Activated naive CD8-positive, alpha-beta T cell treated with anti-CD3 and anti-CD28 coated beads, Interleukin-2, amount 10 ng/mL, durations not matched to agents 7 days and 5 days (primary cell): ENCODE data around the gene LCN12. TPM values are rescaled to one million over a fixed set of nuclear protein-coding genes. Genes with fewer than 3 reads are reported as not detected.

ENCODE experiments used
- ATAC-seq: fragments of 150-1000 bp; cut with Tn5 transposase; one replicate; pipeline ENCODE4 v1.10.0; 2021; ENCODE audit warnings: low read depth, moderate library complexity
- POLR2A ChIA-PET: fragments of 350-600 bp; sonication (Branson Sonifier 250); formaldehyde crosslinking; loops from one replicate; lab custom pipeline; 2021; ENCODE audit warnings: antibody characterized with exemption; lab: Charles Lee
- DNase-seq: peaks from one replicate; pipeline ENCODE4 v3.0.0; 2021
- H3K27ac Mint-ChIP-seq: one replicate; pipeline ENCODE4 v1.8.0; 2022; ENCODE audit warnings: mild to moderate bottlenecking, mixed read lengths
- H3K27me3 Mint-ChIP-seq: one replicate; pipeline ENCODE4 v1.8.0; 2022; ENCODE audit warnings: mild to moderate bottlenecking, moderate library complexity, mixed read lengths
- H3K36me3 Mint-ChIP-seq: one replicate; pipeline ENCODE4 v1.8.0; 2021; ENCODE audit warnings: mild to moderate bottlenecking, mixed read lengths
- H3K4me1 Mint-ChIP-seq: one replicate; pipeline ENCODE4 v1.8.0; 2021; ENCODE audit warnings: mixed read lengths
- H3K4me3 Mint-ChIP-seq: one replicate; pipeline ENCODE4 v1.8.0; 2022; ENCODE audit warnings: mild to moderate bottlenecking, moderate library complexity, mixed read lengths
- H3K9me3 Mint-ChIP-seq: one replicate; pipeline ENCODE4 v1.8.0; 2021; ENCODE audit warnings: mixed read lengths
- total RNA-seq, 2 experiments: library from RNA; stranded (reverse); gene quantifications; one replicate each; pipeline ENCODE4 v1.2.3, GENCODE V29; 2021

LCN12 gene
- total RNA-seq, 2 experiments from 2014 or later: 0.91 to 1.1 TPM

DNA sequence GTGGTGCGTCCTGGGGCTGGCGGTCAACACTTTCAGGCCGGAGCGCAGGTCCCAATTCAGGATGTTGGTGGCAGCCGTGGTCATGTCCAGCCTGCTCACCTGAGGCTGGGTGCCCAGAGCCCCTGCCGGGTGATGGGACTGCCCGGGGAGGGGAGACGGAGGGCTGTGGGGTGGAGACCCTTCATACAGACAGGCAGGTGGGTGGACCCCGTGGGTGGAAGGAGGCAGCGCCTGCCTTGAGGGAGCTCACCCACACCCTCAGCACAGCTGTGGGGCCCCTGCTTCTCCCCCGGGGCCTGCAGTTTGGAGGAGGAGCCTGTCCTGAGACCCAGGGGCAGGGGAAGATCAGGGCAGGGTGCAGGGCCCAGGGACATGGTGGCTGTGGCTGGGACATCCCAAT is 18.3 kb downstream of the LCN12 start:
- Mint-ChIP-seq H3K9me3 (no peaks in the 10 kb centered on the region), H3K27ac (no peak overlapping the region), H3K4me3 (no peak overlapping the region), H3K27me3 (peaks cover 3% of the 10 kb centered on the region), H3K4me1 (peaks cover 12% of the 10 kb centered on the region), H3K36me3 (no peaks in the 10 kb centered on the region)
- POLR2A ChIA-PET: no interaction called here
- no peak for ATAC-seq
- no peak for DNase-seq

DNA sequence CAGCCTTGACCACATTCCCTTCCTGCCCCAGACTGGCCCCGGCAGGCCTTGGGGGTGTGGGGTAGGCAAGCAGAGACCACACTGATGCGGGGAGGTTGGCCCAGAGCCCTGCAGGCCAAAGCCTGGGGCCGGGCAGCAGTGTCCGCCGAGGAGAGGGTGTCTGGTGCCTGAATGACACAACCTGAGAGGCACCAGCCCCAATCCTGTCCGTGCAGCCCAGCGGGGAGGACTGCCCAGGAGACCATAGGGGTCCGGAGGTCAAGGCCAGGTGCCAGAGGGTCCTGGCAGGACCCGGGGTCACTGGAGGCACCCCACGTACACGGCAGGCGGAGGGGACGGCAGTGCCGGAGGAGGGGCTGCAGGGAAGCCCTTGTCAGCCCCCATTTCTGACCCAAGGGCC is 19.7 kb downstream of the LCN12 start:
- POLR2A ChIA-PET: no interaction called here
- no peaks in the 10 kb centered on the region for H3K36me3 Mint-ChIP-seq
- H3K4me3 Mint-ChIP-seq: no peak overlapping the region
- peaks cover 2% of the 10 kb centered on the region for H3K27me3 Mint-ChIP-seq
- DNase-seq (no peak), ATAC-seq (no peak)
- H3K9me3 Mint-ChIP-seq: no peaks in the 10 kb centered on the region
- H3K27ac Mint-ChIP-seq: no peak overlapping the region
- peaks cover 6% of the 10 kb centered on the region for H3K4me1 Mint-ChIP-seq

DNA sequence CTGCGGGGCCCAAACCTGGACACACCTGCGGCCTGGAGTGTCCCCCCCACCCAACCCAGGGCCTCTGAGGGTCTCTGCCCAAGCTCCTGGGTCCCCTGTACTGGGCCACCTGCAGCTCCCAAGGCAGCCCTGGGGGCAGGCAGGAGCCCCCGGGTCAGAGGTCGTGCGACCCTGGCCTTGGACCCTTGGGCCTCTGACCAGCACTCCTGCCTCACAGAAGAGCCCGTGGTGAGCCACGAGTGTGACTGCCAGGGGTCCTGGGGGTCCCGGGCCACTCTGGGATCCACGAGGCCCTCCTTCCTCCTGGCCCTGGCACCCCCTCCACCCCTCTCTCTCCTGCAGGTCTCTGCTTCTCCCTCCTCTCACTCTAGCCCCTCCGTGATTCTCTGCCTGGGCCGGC is 20.3 kb downstream of the LCN12 start:
- peaks cover 6% of the 10 kb centered on the region for H3K4me1 Mint-ChIP-seq
- ATAC-seq (no peak), DNase-seq (no peak)
- no peak overlapping the region for H3K27ac Mint-ChIP-seq
- H3K9me3 Mint-ChIP-seq: no peaks in the 10 kb centered on the region
- H3K27me3 Mint-ChIP-seq: no peaks in the 10 kb centered on the region
- no peak overlapping the region for H3K4me3 Mint-ChIP-seq
- POLR2A ChIA-PET: no interaction called here
- no peaks in the 10 kb centered on the region for H3K36me3 Mint-ChIP-seq

DNA sequence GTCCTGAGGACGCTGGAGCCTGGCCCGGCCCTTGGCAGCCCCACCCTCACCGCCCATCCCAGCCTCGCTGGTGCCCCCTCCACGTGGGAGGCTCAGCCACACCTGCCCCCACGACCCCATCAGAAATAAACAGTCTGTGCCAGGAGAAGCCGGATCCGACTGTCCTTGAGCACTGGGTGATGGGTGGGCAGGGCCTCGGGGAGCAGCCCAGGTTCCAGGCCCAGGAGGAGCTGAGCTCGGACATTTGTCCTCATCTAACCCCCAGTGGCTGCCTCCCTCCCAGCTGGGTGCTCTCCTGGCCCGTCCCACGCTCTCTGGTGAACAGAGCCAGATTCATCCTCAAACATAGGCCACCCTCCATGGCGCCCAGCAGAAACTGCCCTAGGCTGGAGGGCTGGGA is 20.7 kb downstream of the LCN12 start:
- Mint-ChIP-seq H3K4me1 (peaks cover 6% of the 10 kb centered on the region), H3K27ac (no peak overlapping the region), H3K36me3 (no peaks in the 10 kb centered on the region), H3K27me3 (no peaks in the 10 kb centered on the region), H3K9me3 (no peaks in the 10 kb centered on the region), H3K4me3 (no peak overlapping the region)
- ATAC-seq (no peak), DNase-seq (no peak)
- POLR2A ChIA-PET: no interaction called here

DNA sequence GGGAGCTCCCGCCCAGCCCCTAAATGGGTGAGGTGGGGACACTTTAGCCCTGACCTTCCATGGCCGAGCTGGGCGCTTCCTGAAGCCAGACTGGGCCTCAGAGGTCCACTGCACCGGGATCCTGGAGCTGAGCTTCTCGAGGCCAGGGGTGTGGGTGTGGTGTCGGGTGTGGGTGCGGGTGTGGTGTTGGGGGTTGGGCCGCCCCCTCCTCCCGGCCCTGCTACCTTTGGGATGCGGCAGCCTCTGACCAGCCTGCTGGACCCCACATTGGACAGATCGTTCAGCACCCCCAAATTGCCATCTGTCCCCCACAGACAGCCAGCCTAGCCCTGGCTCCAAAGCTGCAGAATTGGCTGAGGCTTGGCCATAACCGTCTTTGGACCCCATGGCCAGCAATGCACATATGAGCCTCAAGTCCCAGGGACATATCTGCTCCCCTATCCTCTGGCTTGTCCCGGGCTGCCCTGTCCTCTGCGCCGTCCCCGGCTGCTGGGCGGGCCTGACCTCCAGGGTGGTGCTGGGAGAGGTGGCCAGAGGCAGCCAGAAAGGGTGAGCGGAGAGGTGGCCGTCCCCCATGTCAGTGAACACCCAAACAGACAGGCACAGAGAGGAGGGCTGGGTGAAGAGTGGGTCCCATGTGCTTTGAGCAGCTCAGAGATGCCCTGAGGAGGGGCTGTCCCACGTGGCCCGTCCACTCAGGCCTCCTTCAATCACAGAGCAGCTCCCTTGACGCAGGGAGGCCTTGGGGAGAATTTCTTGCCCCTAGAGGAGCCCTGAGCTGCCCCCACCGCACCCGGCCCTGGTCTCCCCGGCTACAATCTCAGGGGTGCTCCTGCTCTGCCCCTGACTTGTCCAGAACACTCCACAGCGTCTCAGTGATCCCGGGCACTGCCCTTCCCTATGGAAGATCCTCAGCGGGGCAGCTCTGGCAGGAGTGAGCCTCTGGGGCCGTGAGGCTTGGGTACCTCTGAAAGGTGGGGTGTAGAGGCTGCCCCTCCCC is 21.8 kb downstream of the LCN12 start:
- POLR2A ChIA-PET: interaction anchor here (0.8 to 3.7 kb wide), 4 partner anchors 18 to 88 kb away, joined by 3 to 19 read pairs (median 3); partner anchors contain the start of genes PAXX and TRAF2
- Mint-ChIP-seq H3K36me3 (no peaks in the 10 kb centered on the region), H3K27me3 (no peaks in the 10 kb centered on the region), H3K4me1 (peaks cover 6% of the 10 kb centered on the region), H3K4me3 (no peak overlapping the region), H3K9me3 (no peaks in the 10 kb centered on the region), H3K27ac (no peak overlapping the region)
- ATAC-seq (no peak), DNase-seq (no peak)

DNA sequence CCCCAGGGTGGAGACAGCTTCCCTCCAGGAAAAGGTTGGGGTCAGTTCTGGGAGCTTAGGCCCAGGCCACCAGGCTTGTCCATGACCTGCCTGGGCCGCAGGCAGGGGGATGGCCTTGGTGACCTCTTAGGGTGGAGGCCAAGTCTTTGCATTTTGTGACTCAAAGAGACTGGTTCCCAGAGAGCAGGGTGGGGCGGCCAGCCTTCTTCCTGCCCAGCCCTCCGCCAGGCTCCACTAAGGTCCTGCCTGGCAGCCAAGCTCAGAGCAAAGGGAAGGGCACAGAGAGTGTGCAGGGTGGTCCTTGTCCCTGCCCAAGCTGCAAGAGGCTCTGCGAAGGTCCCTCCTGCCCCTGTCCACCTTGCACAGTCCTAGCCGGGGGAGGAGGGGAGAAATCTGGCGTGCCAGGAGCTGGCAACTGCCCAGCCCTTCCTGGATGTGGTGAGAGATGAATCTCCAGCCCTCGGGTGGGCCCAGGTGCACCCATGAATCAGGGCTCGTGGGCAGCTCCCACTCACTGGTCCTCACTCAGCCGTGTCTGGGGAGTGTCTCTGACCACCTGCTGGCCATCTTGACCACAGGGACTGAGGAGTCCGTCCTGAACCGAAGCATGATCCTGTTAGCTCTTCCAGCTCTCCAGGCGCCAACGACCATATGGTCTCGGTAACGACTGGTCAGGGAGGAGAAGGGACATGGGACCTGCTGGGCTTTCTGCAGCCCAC is 22.9 kb downstream of the LCN12 start:
- Mint-ChIP-seq H3K4me3 (peak overlapping the region; percentile 19), H3K4me1 (peaks cover 6% of the 10 kb centered on the region), H3K27ac (no peak overlapping the region), H3K36me3 (no peaks in the 10 kb centered on the region), H3K9me3 (no peaks in the 10 kb centered on the region), H3K27me3 (no peaks in the 10 kb centered on the region)
- DNase-seq (no peak), ATAC-seq (peak; percentile 18)
- POLR2A ChIA-PET: interaction anchor here (0.8 to 3.7 kb wide), 6 partner anchors 17 to 89 kb away, joined by 3 to 19 read pairs (median 3); partner anchors contain the start of genes FBXW5, PAXX and TRAF2

DNA sequence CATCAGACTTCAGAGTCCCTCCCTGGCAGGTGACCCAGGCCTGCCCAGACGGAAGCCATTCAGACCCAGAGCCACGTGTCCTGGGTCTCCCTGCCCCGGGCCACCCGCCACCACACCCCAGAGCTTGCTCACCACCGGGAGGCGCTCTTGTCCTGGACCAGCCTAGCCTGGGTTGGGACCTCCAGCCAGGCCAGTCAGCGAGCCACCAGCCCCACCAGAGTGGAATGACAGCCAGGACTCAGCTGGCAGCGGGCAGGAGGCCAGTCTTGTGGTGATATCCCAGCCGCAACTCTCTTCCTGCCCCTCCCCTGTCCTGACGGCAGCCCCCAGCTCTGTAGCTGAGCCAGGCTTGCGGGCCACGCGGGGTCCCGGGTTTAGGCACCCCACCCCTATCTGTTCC is 23.6 kb downstream of the LCN12 start:
- Mint-ChIP-seq H3K4me1 (peaks cover 6% of the 10 kb centered on the region), H3K36me3 (no peaks in the 10 kb centered on the region), H3K27me3 (no peaks in the 10 kb centered on the region), H3K4me3 (no peak overlapping the region), H3K9me3 (no peaks in the 10 kb centered on the region), H3K27ac (no peak overlapping the region)
- ATAC-seq (no peak), DNase-seq (peak; percentile 58)
- POLR2A ChIA-PET: interaction anchor here (0.9 to 3.7 kb wide), 5 partner anchors 16 to 59 kb away, joined by 3 to 19 read pairs (median 3); partner anchors contain the start of genes FBXW5 and PAXX

DNA sequence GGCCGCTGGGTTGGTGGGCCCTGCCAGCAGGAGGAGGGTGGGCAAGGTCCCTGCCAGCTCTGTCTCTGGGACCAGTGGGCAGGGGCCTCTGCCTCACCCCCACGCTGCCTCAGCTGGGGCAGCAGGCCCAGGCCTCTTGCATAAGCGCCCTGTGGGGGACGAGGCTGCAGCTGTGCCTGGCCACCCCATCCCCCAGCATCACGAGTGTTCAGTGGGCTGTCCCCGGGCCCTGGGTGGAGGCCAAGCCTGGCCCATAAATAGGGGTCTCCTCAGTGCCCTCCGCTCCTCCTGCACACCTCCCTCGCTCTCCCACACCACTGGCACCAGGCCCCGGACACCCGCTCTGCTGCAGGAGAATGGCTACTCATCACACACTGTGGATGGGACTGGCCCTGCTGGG is 25.1 kb downstream of the LCN12 start, which contains the start of gene PTGDS:
Gene PTGDS, plus strand, starts transcription at position 282 of the 400 bp plus-strand sequence. Its CDS starts 75 bp downstream, at position 357.
- peaks cover 6% of the 10 kb centered on the region for H3K4me1 Mint-ChIP-seq
- POLR2A ChIA-PET: interaction anchor here (3.7 kb wide), 1 partner anchor 15 kb away, joined by 19 read pairs; the partner anchor contains the start of gene PAXX
- no peak within 1 kb of the TSS for H3K4me3 Mint-ChIP-seq

DNA sequence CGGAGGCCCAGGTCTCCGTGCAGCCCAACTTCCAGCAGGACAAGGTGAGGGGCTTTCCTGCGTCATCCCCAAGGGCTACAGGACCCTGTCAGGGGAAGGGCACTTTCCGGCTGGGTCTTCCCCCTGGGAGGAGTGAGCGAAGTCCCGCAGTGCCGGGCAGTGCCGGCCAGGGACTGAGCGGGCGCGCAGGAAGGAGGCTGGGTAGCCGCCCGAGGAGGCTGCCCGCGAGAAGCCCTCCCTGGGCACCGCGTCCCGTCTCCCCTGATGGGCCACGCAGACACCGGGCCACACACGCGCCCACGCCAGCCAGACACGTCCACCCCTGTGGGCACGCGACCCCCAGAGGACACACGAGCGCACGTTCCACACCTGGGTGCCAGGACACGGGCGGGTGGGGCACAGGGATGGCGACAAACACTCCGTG is 25.6 kb downstream of the LCN12 start:
- ATAC-seq (no peak), DNase-seq (no peak)
- POLR2A ChIA-PET: interaction anchor here (0.6 to 1.6 kb wide), 5 partner anchors 15 to 284 kb away, joined by 3 to 8 read pairs (median 3); partner anchors contain the start of genes CLIC3, EDF1 and PAXX
- Mint-ChIP-seq H3K27ac (no peak overlapping the region), H3K27me3 (no peaks in the 10 kb centered on the region), H3K4me1 (peaks cover 6% of the 10 kb centered on the region), H3K9me3 (no peaks in the 10 kb centered on the region), H3K4me3 (no peak overlapping the region), H3K36me3 (no peaks in the 10 kb centered on the region)

More for the DNA sequence above, 25.1 kb downstream of the LCN12 start, which contains the start of gene PTGDS:
- no peaks in the 10 kb centered on the region for H3K9me3 Mint-ChIP-seq
- H3K27me3 Mint-ChIP-seq: no peaks in the 10 kb centered on the region
- H3K27ac Mint-ChIP-seq: no peak within 1 kb of the TSS
- ATAC-seq: no peak
- no peaks in the 10 kb centered on the region for H3K36me3 Mint-ChIP-seq
- no peak for DNase-seq

DNA sequence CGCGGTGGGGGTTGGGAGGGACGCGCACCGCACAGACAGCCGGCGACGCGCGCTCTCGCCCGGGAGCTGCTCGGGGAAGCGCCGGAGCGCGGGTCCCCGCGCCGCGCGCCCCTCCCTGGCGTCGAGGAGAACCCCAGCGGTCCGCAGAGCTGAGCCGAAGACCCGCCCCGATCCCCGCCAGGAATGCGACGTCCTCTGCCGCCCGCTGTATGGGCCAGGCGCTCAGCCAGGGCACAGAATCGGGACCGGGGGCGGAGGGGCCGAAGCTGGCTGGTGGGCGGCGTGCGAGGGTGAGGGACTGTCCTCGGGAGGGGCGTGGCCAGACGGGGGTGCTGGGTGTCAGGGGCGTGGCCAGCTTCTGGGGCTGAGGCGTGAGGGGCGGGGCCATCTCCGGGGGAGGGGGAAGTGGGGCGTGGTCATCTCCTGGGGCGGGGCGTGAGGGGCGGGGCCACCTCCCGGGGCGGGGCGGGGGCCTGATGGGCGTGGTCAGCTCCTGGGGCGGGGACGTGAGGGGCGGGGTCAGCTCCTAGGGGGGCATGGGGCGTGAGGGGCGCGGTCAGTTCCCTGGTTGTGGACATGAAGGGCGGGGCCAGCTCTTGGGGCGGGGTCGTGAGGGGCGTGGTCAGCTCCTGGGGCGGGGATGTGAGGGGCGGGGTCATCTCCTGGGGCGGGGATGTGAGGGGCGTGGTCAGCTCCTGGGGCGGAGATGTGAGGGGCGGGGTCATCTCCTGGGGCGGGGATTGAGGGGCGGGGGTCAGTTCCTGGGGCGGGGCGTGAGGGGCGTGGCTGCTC is 26.2 kb downstream of the LCN12 start:
- POLR2A ChIA-PET: interaction anchor here (0.6 to 1.6 kb wide), 6 partner anchors 13 to 283 kb away, joined by 3 to 8 read pairs (median 3); partner anchors contain the start of genes CLIC3, EDF1 and PAXX
- ATAC-seq (peak; percentile 38), DNase-seq (peak; percentile 77)
- Mint-ChIP-seq H3K27me3 (peaks cover 3% of the 10 kb centered on the region), H3K9me3 (no peaks in the 10 kb centered on the region), H3K4me3 (no peak overlapping the region), H3K36me3 (no peaks in the 10 kb centered on the region), H3K4me1 (peaks cover 6% of the 10 kb centered on the region), H3K27ac (no peak overlapping the region)

DNA sequence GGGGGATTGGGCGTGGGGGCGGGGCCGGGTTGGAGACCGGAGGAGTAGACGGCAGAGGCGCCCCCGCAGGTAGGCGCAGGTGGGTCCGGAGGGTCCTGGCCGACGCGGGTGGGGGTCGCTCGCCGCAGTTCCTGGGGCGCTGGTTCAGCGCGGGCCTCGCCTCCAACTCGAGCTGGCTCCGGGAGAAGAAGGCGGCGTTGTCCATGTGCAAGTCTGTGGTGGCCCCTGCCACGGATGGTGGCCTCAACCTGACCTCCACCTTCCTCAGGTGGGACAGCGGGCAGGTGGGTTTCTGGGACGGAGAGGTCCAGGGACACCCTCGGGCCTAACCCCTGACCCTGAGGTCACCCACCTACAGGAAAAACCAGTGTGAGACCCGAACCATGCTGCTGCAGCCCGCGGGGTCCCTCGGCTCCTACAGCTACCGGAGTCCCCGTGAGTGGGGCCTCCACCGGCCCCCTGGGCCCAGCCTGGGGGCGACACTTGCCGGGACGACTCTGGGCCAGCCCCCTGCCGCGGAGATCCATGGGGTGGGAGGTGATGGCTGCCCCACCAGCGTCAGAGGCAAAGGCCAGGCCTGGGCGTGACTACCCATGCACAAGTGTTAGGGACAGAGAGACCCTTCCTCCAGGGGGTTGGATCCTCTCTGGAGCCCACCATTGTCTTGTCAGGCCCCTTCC is 26.9 kb downstream of the LCN12 start:
- POLR2A ChIA-PET: interaction anchor here (0.8 to 1.6 kb wide), 3 partner anchors 13 to 17 kb away, joined by 3 to 8 read pairs (median 3); partner anchors contain the start of genes CLIC3 and PAXX
- no peaks in the 10 kb centered on the region for H3K9me3 Mint-ChIP-seq
- H3K4me1 Mint-ChIP-seq: peaks cover 7% of the 10 kb centered on the region
- no peak overlapping the region for H3K27ac Mint-ChIP-seq
- H3K4me3 Mint-ChIP-seq: no peak overlapping the region
- peaks cover 6% of the 10 kb centered on the region for H3K27me3 Mint-ChIP-seq
- ATAC-seq: no peak
- no peaks in the 10 kb centered on the region for H3K36me3 Mint-ChIP-seq
- DNase-seq: no peak
